HepG2 (cell line): ENCODE measurements around the gene DUSP5. TPM values are rescaled to one million over a fixed set of nuclear protein-coding genes. Genes with fewer than 3 reads are reported as not detected.

Experiments used
- ATAC-seq: fragments of 200-7000 bp; cut with Tn5 transposase; 3 replicates; pipeline ENCODE4 v1.9.1; 2020; ENCODE audit warnings: mild to moderate bottlenecking, moderate library complexity
- BruUV-seq: library from RNA; stranded (reverse); fragments of 400-500 nt; replicated peaks from 2 replicates; lab custom pipeline; 2021; lab: Mats Ljungman, UMichigan
- CTCF ChIA-PET: fragments of 300-600 bp; formaldehyde crosslinking; extraction: SDS; loops from one replicate; lab custom pipeline; 2021; ENCODE audit warnings: low total read pairs, inconsistent platforms, low intra/inter-chr PET ratio; lab: Yijun Ruan, JAX
- POLR2A ChIA-PET: fragments of 350-600 bp; sonication (Branson Sonifier 250); formaldehyde crosslinking; loops from one replicate; lab custom pipeline; 2020; ENCODE audit warnings: antibody characterized with exemption, inconsistent platforms; lab: Yijun Ruan, JAX
- DNase-seq: peaks from one replicate; pipeline ENCODE4 v3.0.0-alpha.2; 2015; ENCODE audit warnings: low spot score
- FAIRE-seq: peaks from 3 replicates; lab custom pipeline; 2011; peaks lifted over from hg19 to GRCh38; lab: Jason Lieb, UNC
- H2AFZ ChIP-seq: one replicate; pipeline ENCODE4 v1.6.1; 2011; ENCODE audit warnings: low read length, inconsistent platforms
- H3K27ac ChIP-seq: fragments of 300-600 bp; 3 replicates; pipeline ENCODE4 v1.8.0; 2011; ENCODE audit warnings: mixed run types, mild to moderate bottlenecking, mixed read lengths, low read length, inconsistent platforms; ENCODE audit not compliant: insufficient read depth; ENCODE audit errors: extremely low read length
- H3K27me3 ChIP-seq, 2 experiments: fragments of 200-600 bp in 1 of 2; 2 replicates in 1 of 2; 3 replicates in 1 of 2; pipeline versions ENCODE4 v1.6.0 to v1.8.0; 2011; ENCODE audit warnings: low read length in 2 of 2, mild to moderate bottlenecking in 2 of 2, moderate library complexity in 2 of 2, inconsistent platforms in 1 of 2; ENCODE audit not compliant: insufficient read depth in 2 of 2, control insufficient read depth in 1 of 2
- H3K36me3 ChIP-seq, 2 experiments: fragments of 200-600 bp in 1 of 2; replicated peaks in 1 of 2; 2 replicates in 1 of 2; 3 replicates in 1 of 2; pipeline versions ENCODE4 v1.5.1 to v1.8.0; 2011; ENCODE audit warnings: low read length in 2 of 2, inconsistent platforms in 1 of 2; ENCODE audit not compliant: insufficient read depth in 2 of 2, control insufficient read depth in 1 of 2
- H3K4me1 ChIP-seq: 2 replicates; pipeline ENCODE4 v1.5.1; 2012; ENCODE audit warnings: low read length, inconsistent platforms; ENCODE audit not compliant: insufficient read depth
- H3K4me2 ChIP-seq: 2 replicates; pipeline ENCODE4 v1.6.0; 2011; ENCODE audit warnings: low read depth, low read length, inconsistent platforms
- H3K4me3 ChIP-seq, 3 experiments: fragments of 200-600 bp in 1 of 3; sonication (generic), shearing (Covaris generic) in 1 of 3; replicated peaks in 1 of 3; 2 replicates each; pipeline ENCODE4 v1.5.1; 2011 to 2016; ENCODE audit warnings: low read length in 3 of 3, inconsistent platforms in 2 of 3, low read depth in 2 of 3, mild to moderate bottlenecking in 2 of 3, control low read depth in 1 of 3, mixed read lengths in 1 of 3; ENCODE audit not compliant: insufficient read depth in 1 of 3
- H3K79me2 ChIP-seq: one replicate; pipeline ENCODE4 v1.6.1; 2011; ENCODE audit warnings: low read length, inconsistent platforms; ENCODE audit not compliant: insufficient read depth
- H3K9ac ChIP-seq: 2 replicates; pipeline ENCODE4 v1.6.0; 2011; ENCODE audit warnings: mild to moderate bottlenecking, low read depth, low read length, inconsistent platforms; ENCODE audit not compliant: insufficient read depth
- H3K9me3 ChIP-seq: 2 replicates; pipeline ENCODE4 v1.5.1; 2012; ENCODE audit warnings: mild to moderate bottlenecking, low read length
- H4K20me1 ChIP-seq: 2 replicates; pipeline ENCODE4 v1.6.0; 2011; ENCODE audit warnings: inconsistent platforms, mild to moderate bottlenecking, low read length, moderate library complexity; ENCODE audit not compliant: insufficient read depth
- ATRX ChIP-seq: sonication (generic); formaldehyde crosslinking; IDR thresholded peaks from 2 replicates; pipeline ENCODE4 v1.4.0; 2020; ENCODE audit warnings: missing genetic modification reagents, borderline replicate concordance
- KDM1A ChIP-seq: IDR thresholded peaks from 2 replicates; pipeline ENCODE4 v1.6.1; 2016; ENCODE audit warnings: missing compliant biosample characterization
- NFYC ChIP-seq: IDR thresholded peaks from 2 replicates; pipeline ENCODE4 v1.6.1; 2016; ENCODE audit warnings: missing genetic modification reagents, missing compliant biosample characterization
- ZNF329 ChIP-seq: sonication (generic); formaldehyde crosslinking; IDR thresholded peaks from 2 replicates; pipeline ENCODE4 v1.9.0; 2021; ENCODE audit warnings: low read depth, mild to moderate bottlenecking, missing genetic modification reagents
- ZNF530 ChIP-seq: sonication (generic); formaldehyde crosslinking; IDR thresholded peaks from 2 replicates; pipeline ENCODE4 v1.5.0; 2020; ENCODE audit warnings: low read depth, mild to moderate bottlenecking, missing genetic modification reagents
- ZNF577 ChIP-seq: sonication (generic); formaldehyde crosslinking; IDR thresholded peaks from 2 replicates; pipeline ENCODE4 v1.4.0; 2020; ENCODE audit warnings: mild to moderate bottlenecking, low read depth, missing genetic modification reagents, borderline replicate concordance
- ZNF709 ChIP-seq: sonication (generic); formaldehyde crosslinking; IDR thresholded peaks from 2 replicates; pipeline ENCODE4 v1.5.0; 2020; ENCODE audit warnings: mild to moderate bottlenecking, missing genetic modification reagents
- WGBS: methylation state at CpG from one replicate; pipeline ENCODE4 v1.1.6; 2017; ENCODE audit warnings: low lambda C conversion rate; 5-methylcytosine and 5-hydroxymethylcytosine counted together
- in situ Hi-C: cut with HindIII; loops from 2 replicates; pipeline ENCODE4 v1.10.0; 2017; ENCODE audit warnings: low pct_unique_long_range_greater_than_20kb; ENCODE audit not compliant: extremely low pct_ligation_motif_present
- intact Hi-C: fragments of 100-400 bp; cut with micrococcal nuclease; formaldehyde crosslinking; loops from one replicate; pipeline ENCODE4 v1.10.0; 2022; ENCODE audit not compliant: unreplicated experiment
- polyA plus RNA-seq, 8 experiments: library from polyadenylated mRNA; depleted of rRNA in 3 of 8; stranded (reverse) in 7 of 8; unstranded in 1 of 8; fragments of >200 nt; fragmentation: Illumina TruSeq in 4 of 8; extraction: Trizol in 4 of 8; gene quantifications; 2 replicates each; pipeline versions ENCODE4 v1.2.1 to v1.2.3, GENCODE V29; 2011 to 2016; ENCODE audit warnings: low read depth in 4 of 8, missing spikeins in 1 of 8, mixed read lengths in 1 of 8; ENCODE audit not compliant: insufficient read depth in 1 of 8
- total RNA-seq, 5 experiments: library from RNA; depleted of rRNA; stranded (reverse); fragments of >200 nt; fragmentation: Illumina TruSeq; extraction: Trizol; gene quantifications; 2 replicates each; pipeline ENCODE4 v1.2.3, GENCODE V29; 2016; ENCODE audit warnings: low read depth in 1 of 5
- TF ChIP-seq, protein P1 (sequence below): sonication (generic); formaldehyde crosslinking; IDR thresholded peaks from 2 replicates; pipeline ENCODE4 v1.8.1; 2023; ENCODE audit warnings: mild to moderate bottlenecking, missing genetic modification reagents, borderline replicate concordance

DUSP5 gene
- total and polyA plus RNA-seq, 2 of the 13 experiments (the other 11 are each of a cell fraction or from before 2014, with no cell fraction given): 1.4 to 3.7 TPM

GRCh38 chr10:110534571-110534970 is 36.9 kb downstream of the DUSP5 start:
- in situ Hi-C loops: loop anchor here (5.0 kb wide), 1 partner anchor 222 kb away; no protein-coding TSS in a partner anchor
- H3K4me2 ChIP-seq: no peak overlapping the region
- no peak overlapping the region for H3K9ac ChIP-seq
- 1% methylated on average over 2 of the region's 2 CpGs for WGBS
- CTCF ChIA-PET: no interaction called here
- no peaks in the 10 kb centered on the region for H3K36me3 ChIP-seq
- H2AFZ ChIP-seq: no peak overlapping the region
- peaks cover 3 to 11% of the 10 kb centered on the region in 2 experiments; a peak in 3 of 5 replicates for H3K27me3 ChIP-seq
- POLR2A ChIA-PET: no interaction called here
- intact Hi-C loops: no loop called here
- TF ChIP-seq KDM1A (CRISPR knock-in tag): no peak
- TF ChIP-seq NFYC (CRISPR knock-in tag): no peak
- no peak for TF ChIP-seq ZNF329 (CRISPR knock-in tag)
- TF ChIP-seq ZNF530 (CRISPR knock-in tag): no peak
- TF ChIP-seq, protein P1, sequence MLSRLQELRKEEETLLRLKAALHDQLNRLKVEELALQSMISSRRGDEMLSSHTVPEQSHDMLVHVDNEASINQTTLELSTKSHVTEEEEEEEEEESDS: no peak
- TF ChIP-seq ZNF709 (CRISPR knock-in tag): no peak
- TF ChIP-seq ZNF577 (CRISPR knock-in tag): no peak
- TF ChIP-seq ATRX: no peak
- no peak for ATAC-seq
- H3K4me3 ChIP-seq: no peak overlapping the region
- H3K4me1 ChIP-seq: peaks cover 9% of the 10 kb centered on the region; the same call in 1 of the 2 replicates
- BruUV-seq: no TSS peak
- no peaks in the 10 kb centered on the region for H3K9me3 ChIP-seq
- H4K20me1 ChIP-seq: no peaks in the 10 kb centered on the region
- H3K79me2 ChIP-seq: no peaks in the 10 kb centered on the region
- FAIRE-seq: no peak
- no peak for DNase-seq
- H3K27ac ChIP-seq: no peak overlapping the region
